Measurements from ENCODE around the gene SLC6A8. TPM values are rescaled to one million over a fixed set of nuclear protein-coding genes. Genes with fewer than 3 reads are reported as not detected.

The SLC6A8 gene
- total RNA-seq, 3 donors from 2014 or later = 214 to 313 (median 251) TPM

GRCh38 chrX:153719238-153719637 is 31.5 kb downstream of the SLC6A8 start:
- DNase-seq (no peak), ATAC-seq (no peak)
- H3K4me1 ChIP-seq (ENCODE audit: low read depth) = peaks cover 10% of the 10 kb centered on the region
- TF ChIP-seq CTCF (IDR thresholded peaks at IDR 0.05) = no peak
- no peaks in the 10 kb centered on the region for H3K9me3 ChIP-seq
- intact Hi-C loops (cut with DNase I, micrococcal nuclease) = no loop called here
- no peak overlapping the region for H3K4me3 ChIP-seq
- H3K36me3 ChIP-seq (ENCODE audit: low read depth) = no peaks in the 10 kb centered on the region

GRCh38 chrX:153719701-153720100 is 32.0 kb downstream of the SLC6A8 start:
- intact Hi-C loops (cut with DNase I, micrococcal nuclease) = no loop called here
- no peak overlapping the region for H3K4me3 ChIP-seq
- no peaks in the 10 kb centered on the region for H3K36me3 ChIP-seq (ENCODE audit: low read depth)
- no peaks in the 10 kb centered on the region for H3K9me3 ChIP-seq
- no peak for TF ChIP-seq CTCF (IDR thresholded peaks at IDR 0.05)
- DNase-seq (no peak), ATAC-seq (no peak)
- peaks cover 10% of the 10 kb centered on the region for H3K4me1 ChIP-seq (ENCODE audit: low read depth)

- Histone ChIP-seq H3K9me3 (no peaks in the 10 kb centered on the region), H3K4me1 (ENCODE audit: low read depth) (peaks cover 33% of the 10 kb centered on the region), H3K36me3 (ENCODE audit: low read depth) (no peaks in the 10 kb centered on the region), H3K4me3 (no peak overlapping the region)
- TF ChIP-seq CTCF (IDR thresholded peaks at IDR 0.05) = no peak
- DNase-seq (no peak), ATAC-seq (no peak)
- intact Hi-C loops (cut with DNase I, micrococcal nuclease) = no loop called here
Measured at GRCh38 chrX:153722704-153723350, 35.1 kb downstream of the SLC6A8 start.

GRCh38 chrX:153723351-153724251 is 35.9 kb downstream of the SLC6A8 start:
- Histone ChIP-seq H3K36me3 (ENCODE audit: low read depth) (no peaks in the 10 kb centered on the region), H3K4me3 (peak overlapping the region; percentile 33), H3K4me1 (ENCODE audit: low read depth) (peaks cover 37% of the 10 kb centered on the region), H3K9me3 (no peaks in the 10 kb centered on the region)
- TF ChIP-seq CTCF (IDR thresholded peaks at IDR 0.05) = no peak
- intact Hi-C loops (cut with DNase I, micrococcal nuclease) = no loop called here
- DNase-seq (peak; percentile 50 to 72 (median 71)), ATAC-seq (peak; percentile 17)

- DNase-seq (peak; percentile 88 to 94 (median 94)), ATAC-seq (peak; percentile 84)
- H3K4me3 ChIP-seq = peak within 1 kb of the TSS; percentile 33
- intact Hi-C loops (cut with DNase I, micrococcal nuclease) = no loop called here
- H3K36me3 ChIP-seq (ENCODE audit: low read depth) = no peaks in the 10 kb centered on the region
- peaks cover 37% of the 10 kb centered on the region for H3K4me1 ChIP-seq (ENCODE audit: low read depth)
- TF ChIP-seq CTCF (IDR thresholded peaks at IDR 0.05) = no peak
- no peaks in the 10 kb centered on the region for H3K9me3 ChIP-seq
Measured at GRCh38 chrX:153724252-153725038, 36.7 kb downstream of the SLC6A8 start, which contains the start of the genes ABCD1 and BCAP31. Gene ABCD1, plus strand, starts transcription at chrX:153724856. Its CDS starts 411 bp downstream, at chrX:153725267. Gene BCAP31, minus strand, starts transcription at chrX:153724387. Its CDS starts 1,143 bp downstream, at chrX:153723244.

Measured in mucosa of descending colon (tissue), 3 donors.